Right ventricle myocardium superior (tissue), 1 donor: ENCODE data around the gene ADRM1. TPM values are rescaled to one million over a fixed set of nuclear protein-coding genes. Genes with fewer than 3 reads are reported as not detected.

Experiments
- ATAC-seq: fragments of 200-7000 bp; cut with Tn5 transposase; one replicate; pipeline ENCODE4 v1.9.1; 2020; ENCODE audit warnings: mild to moderate bottlenecking; ENCODE audit not compliant: poor library complexity
- DNase-seq: peaks from one replicate; pipeline ENCODE4 v3.0.0-alpha.2; 2020
- intact Hi-C: fragments of 100-400 bp; cut with DNase I; formaldehyde crosslinking; loops from one replicate; pipeline ENCODE4 v1.11.2; 2022
- total RNA-seq: library from RNA; stranded (reverse); fragmentation: NEBNext Ultra II Directional; extraction: Animal tissue kit (Norgen Biotek cat#: 25700); gene quantifications from one replicate; pipeline ENCODE4 v1.2.1, GENCODE V29; 2021
- donor health status: DM: no; HTN: yes; CAD: no; lungs with severe emphysema.

Gene ADRM1
- total RNA-seq, 1 donor from 2014 or later, result 68.5 TPM

GRCh38 chr20:62276439-62276838, 26.4 kb upstream of the ADRM1 start:
- ATAC-seq (peak; percentile 67), DNase-seq (peak; percentile 42)
- intact Hi-C loops, result no loop called here

GRCh38 chr20:62277253-62277652, 25.5 kb upstream of the ADRM1 start:
- ATAC-seq (peak; percentile 30), DNase-seq (peak; percentile 54)
- intact Hi-C loops, result no loop called here

- intact Hi-C loops, result no loop called here
- ATAC-seq (no peak), DNase-seq (peak; percentile 22)
These were observed 22.5 kb upstream of the ADRM1 start for GRCh38 chr20:62280303-62280702.

GRCh38 chr20:62281161-62281933, 21.4 kb upstream of the ADRM1 start:
- DNase-seq (peak; percentile 36), ATAC-seq (no peak)
- intact Hi-C loops, result no loop called here

GRCh38 chr20:62282103-62282502, 20.7 kb upstream of the ADRM1 start:
- no peak for DNase-seq
- intact Hi-C loops, result no loop called here
- no peak for ATAC-seq

GRCh38 chr20:62282877-62283503, 19.8 kb upstream of the ADRM1 start:
- ATAC-seq (peak; percentile 87), DNase-seq (peak; percentile 81)
- intact Hi-C loops, result no loop called here

- DNase-seq, result peak; percentile 12
- intact Hi-C loops, result no loop called here
- no peak for ATAC-seq
These were observed 18.3 kb upstream of the ADRM1 start for GRCh38 chr20:62284448-62284847.

GRCh38 chr20:62285151-62285550, 17.6 kb upstream of the ADRM1 start:
- DNase-seq, result no peak
- ATAC-seq, result no peak
- intact Hi-C loops, result no loop called here

GRCh38 chr20:62285722-62286121, 17.1 kb upstream of the ADRM1 start:
- ATAC-seq (no peak), DNase-seq (peak; percentile 53)
- intact Hi-C loops, result no loop called here

GRCh38 chr20:62286493-62287064, 16.2 kb upstream of the ADRM1 start:
- intact Hi-C loops, result no loop called here
- peak; percentile 52 for DNase-seq
- peak; percentile 34 for ATAC-seq

GRCh38 chr20:62287129-62287528, 15.7 kb upstream of the ADRM1 start:
- intact Hi-C loops, result no loop called here
- no peak for DNase-seq
- no peak for ATAC-seq

- peak; percentile 23 for DNase-seq
- intact Hi-C loops, result no loop called here
- ATAC-seq, result no peak
These were observed 14.8 kb upstream of the ADRM1 start for GRCh38 chr20:62287759-62288534.

- peak; percentile 27 for DNase-seq
- ATAC-seq, result no peak
- intact Hi-C loops, result no loop called here
These were observed 14.2 kb upstream of the ADRM1 start for GRCh38 chr20:62288535-62289105.

- DNase-seq, result peak; percentile 17
- ATAC-seq, result no peak
- intact Hi-C loops, result no loop called here
These were observed 13.7 kb upstream of the ADRM1 start for GRCh38 chr20:62289131-62289530.

GRCh38 chr20:62289898-62290297, 12.9 kb upstream of the ADRM1 start:
- intact Hi-C loops, result loop anchor here (10.0 kb wide), 1 partner anchor 215 kb away; no protein-coding TSS in a partner anchor

GRCh38 chr20:62291251-62292066, 11.3 kb upstream of the ADRM1 start:
- DNase-seq, result no peak
- no peak for ATAC-seq
- intact Hi-C loops, result loop anchor here (10.0 kb wide), 1 partner anchor 213 kb away; no protein-coding TSS in a partner anchor

More at GRCh38 chr20:62289898-62290297, 12.9 kb upstream of the ADRM1 start:
- ATAC-seq, result no peak
- DNase-seq, result no peak

GRCh38 chr20:62292108-62292507, 10.7 kb upstream of the ADRM1 start:
- ATAC-seq, result no peak
- no peak for DNase-seq
- intact Hi-C loops, result loop anchor here (10.0 kb wide), 1 partner anchor 213 kb away; no protein-coding TSS in a partner anchor
